H9 (cell line): ENCODE measurements around the gene PRMT7. TPM values are rescaled to one million over a fixed set of nuclear protein-coding genes. Genes with fewer than 3 reads are reported as not detected.

Experiments
- DNase-seq: peaks from one replicate; pipeline ENCODE4 v3.0.0-alpha.2; 2017
- H2AFZ ChIP-seq: one replicate; pipeline ENCODE4 v1.6.1; 2013; ENCODE audit warnings: mild to moderate bottlenecking, low read length, control low read depth, moderate library complexity
- H2AK5ac ChIP-seq: 2 replicates; pipeline ENCODE4 v1.6.1; 2013; ENCODE audit warnings: low read length, control low read depth, mixed read lengths; ENCODE audit not compliant: insufficient read length
- H2BK120ac ChIP-seq: one replicate; pipeline ENCODE4 v1.6.1; 2013; ENCODE audit warnings: low read depth, mild to moderate bottlenecking, low read length, control low read depth, inconsistent platforms; ENCODE audit not compliant: poor library complexity, severe bottlenecking
- H2BK12ac ChIP-seq: 2 replicates; pipeline ENCODE4 v1.6.1; 2013; ENCODE audit warnings: low read length, control low read depth, mixed read lengths, low read depth; ENCODE audit not compliant: insufficient read length
- H2BK15ac ChIP-seq: 2 replicates; pipeline ENCODE4 v1.6.1; 2013; ENCODE audit warnings: low read depth, low read length, control low read depth
- H2BK20ac ChIP-seq: one replicate; pipeline ENCODE4 v1.6.1; 2013; ENCODE audit warnings: low read depth, mild to moderate bottlenecking, low read length, control low read depth, inconsistent platforms; ENCODE audit not compliant: poor library complexity, severe bottlenecking
- H2BK5ac ChIP-seq: 2 replicates; pipeline ENCODE4 v1.6.1; 2013; ENCODE audit warnings: low read length, control low read depth, mixed read lengths; ENCODE audit not compliant: insufficient read length
- H3K14ac ChIP-seq: 2 replicates; pipeline ENCODE4 v1.6.1; 2013; ENCODE audit warnings: low read length, control low read depth; ENCODE audit not compliant: insufficient read depth
- H3K18ac ChIP-seq: 2 replicates; pipeline ENCODE4 v1.6.1; 2013; ENCODE audit warnings: low read depth, mild to moderate bottlenecking, mixed read lengths, low read length, control low read depth; ENCODE audit not compliant: insufficient read length
- H3K23ac ChIP-seq: 2 replicates; pipeline ENCODE4 v1.6.1; 2013; ENCODE audit warnings: low read length, control low read depth, mixed read lengths, low read depth; ENCODE audit not compliant: insufficient read length
- H3K23me2 ChIP-seq: 2 replicates; pipeline ENCODE4 v1.6.1; 2013; ENCODE audit warnings: low read depth, mild to moderate bottlenecking, mixed read lengths, low read length, control low read depth; ENCODE audit not compliant: insufficient read length, poor library complexity, severe bottlenecking
- H3K27ac ChIP-seq: 2 replicates; pipeline ENCODE4 v1.5.1; 2013; ENCODE audit warnings: low read length, control low read depth, mixed read lengths, low read depth; ENCODE audit not compliant: insufficient read length
- H3K27me3 ChIP-seq: 2 replicates; pipeline ENCODE4 v1.6.1; 2013; ENCODE audit warnings: low read length, control low read depth, inconsistent platforms; ENCODE audit not compliant: insufficient read depth
- H3K4ac ChIP-seq: 2 replicates; pipeline ENCODE4 v1.6.1; 2013; ENCODE audit warnings: low read depth, mild to moderate bottlenecking, control low read depth, inconsistent platforms, low read length, moderate library complexity
- H3K4me1 ChIP-seq: 2 replicates; pipeline ENCODE4 v1.6.1; 2013; ENCODE audit warnings: low read length, control low read depth, inconsistent platforms; ENCODE audit not compliant: insufficient read depth
- H3K4me2 ChIP-seq: 2 replicates; pipeline ENCODE4 v1.6.1; 2013; ENCODE audit warnings: low read length, control low read depth, mixed read lengths; ENCODE audit not compliant: insufficient read length, insufficient read depth
- H3K56ac ChIP-seq: 2 replicates; pipeline ENCODE4 v1.6.1; 2013; ENCODE audit warnings: low read depth, mild to moderate bottlenecking, mixed read lengths, low read length, control low read depth; ENCODE audit not compliant: insufficient read length
- H3K79me1 ChIP-seq: 2 replicates; pipeline ENCODE4 v1.6.1; 2013; ENCODE audit warnings: low read depth, mild to moderate bottlenecking, moderate library complexity, low read length, control low read depth, inconsistent platforms; ENCODE audit not compliant: insufficient read depth, poor library complexity, severe bottlenecking
- H3K79me2 ChIP-seq: 2 replicates; pipeline ENCODE4 v1.6.1; 2013; ENCODE audit warnings: low read length, control low read depth, inconsistent platforms; ENCODE audit not compliant: insufficient read depth
- H3K9ac ChIP-seq: 2 replicates; pipeline ENCODE4 v1.6.1; 2013; ENCODE audit warnings: low read length, control low read depth, mixed read lengths; ENCODE audit not compliant: insufficient read length; ENCODE audit errors: extremely low read depth
- H3K9me3 ChIP-seq: one replicate; pipeline ENCODE4 v1.6.1; 2013; ENCODE audit warnings: low read depth, low read length, inconsistent platforms; ENCODE audit not compliant: control insufficient read depth
- H3T11ph ChIP-seq: one replicate; pipeline ENCODE4 v1.6.1; 2013; ENCODE audit warnings: mild to moderate bottlenecking, low read length, control low read depth, inconsistent platforms
- H4K20me1 ChIP-seq: one replicate; pipeline ENCODE4 v1.6.1; 2013; ENCODE audit not compliant: control insufficient read depth, insufficient read length, insufficient read depth
- H4K5ac ChIP-seq: 2 replicates; pipeline ENCODE4 v1.6.1; 2013; ENCODE audit warnings: low read depth, mild to moderate bottlenecking, mixed read lengths, low read length, control low read depth; ENCODE audit not compliant: insufficient read length
- H4K8ac ChIP-seq: replicated peaks from 2 replicates; pipeline ENCODE4 v1.6.1; 2013; ENCODE audit warnings: low read length, control low read depth, mixed read lengths, low read depth; ENCODE audit not compliant: insufficient read length
- H4K91ac ChIP-seq: 2 replicates; pipeline ENCODE4 v1.6.1; 2013; ENCODE audit warnings: low read depth, mild to moderate bottlenecking, moderate library complexity, mixed read lengths, low read length, control low read depth; ENCODE audit not compliant: insufficient read length
- H3K27ac Mint-ChIP-seq, 3 experiments: 2 replicates in 2 of 3; 3 replicates in 1 of 3; pipeline ENCODE4 v1.8.0; 2020 to 2021; ENCODE audit warnings: mixed read lengths in 3 of 3, mild to moderate bottlenecking in 1 of 3, moderate library complexity in 1 of 3
- H3K27me3 Mint-ChIP-seq: 2 replicates; pipeline ENCODE4 v1.8.0; 2021; ENCODE audit warnings: low read depth, mild to moderate bottlenecking, moderate library complexity, mixed read lengths
- H3K36me3 Mint-ChIP-seq, 3 experiments: 2 replicates in 2 of 3; 3 replicates in 1 of 3; pipeline ENCODE4 v1.8.0; 2020 to 2021; ENCODE audit warnings: low read depth in 3 of 3, mixed read lengths in 3 of 3; ENCODE audit not compliant: insufficient read depth in 1 of 3
- H3K4me1 Mint-ChIP-seq, 2 experiments: 2 replicates each; pipeline ENCODE4 v1.8.0; 2020; ENCODE audit warnings: mixed read lengths in 2 of 2
- H3K4me3 Mint-ChIP-seq, 2 experiments: 2 replicates in 1 of 2; 3 replicates in 1 of 2; pipeline ENCODE4 v1.8.0; 2020 to 2021; ENCODE audit warnings: mild to moderate bottlenecking in 2 of 2, mixed read lengths in 2 of 2, moderate library complexity in 1 of 2
- H3K9me3 Mint-ChIP-seq, 2 experiments: 2 replicates in 1 of 2; 3 replicates in 1 of 2; pipeline ENCODE4 v1.8.0; 2020; ENCODE audit warnings: mild to moderate bottlenecking in 2 of 2, mixed read lengths in 2 of 2, moderate library complexity in 1 of 2
- WGBS: extraction: QIAGEN DNeasy Blood & Tissue Kit; methylation state at CpG from one replicate; pipeline ENCODE4 v1.1.7; 2013; ENCODE audit warnings: missing lambda C conversion rate, low lambda C conversion rate, mixed read lengths; ENCODE audit not compliant: insufficient read length; ENCODE audit errors: extremely low coverage; 5-methylcytosine and 5-hydroxymethylcytosine counted together
- total RNA-seq: library from RNA; stranded (reverse); gene quantifications from 2 replicates; pipeline ENCODE4 v1.2.1, GENCODE V29; 2021
- TF ChIP-seq, protein P1 (sequence below): fragments of 200-600 bp; sonication (generic); conservative IDR thresholded peaks from 3 replicates; pipeline ENCODE4 v1.8.0; 2021; ENCODE audit warnings: antibody characterized with exemption, mild to moderate bottlenecking

PRMT7 gene
- total RNA-seq, 1 experiment from 2014 or later = 56.6 TPM

DNA sequence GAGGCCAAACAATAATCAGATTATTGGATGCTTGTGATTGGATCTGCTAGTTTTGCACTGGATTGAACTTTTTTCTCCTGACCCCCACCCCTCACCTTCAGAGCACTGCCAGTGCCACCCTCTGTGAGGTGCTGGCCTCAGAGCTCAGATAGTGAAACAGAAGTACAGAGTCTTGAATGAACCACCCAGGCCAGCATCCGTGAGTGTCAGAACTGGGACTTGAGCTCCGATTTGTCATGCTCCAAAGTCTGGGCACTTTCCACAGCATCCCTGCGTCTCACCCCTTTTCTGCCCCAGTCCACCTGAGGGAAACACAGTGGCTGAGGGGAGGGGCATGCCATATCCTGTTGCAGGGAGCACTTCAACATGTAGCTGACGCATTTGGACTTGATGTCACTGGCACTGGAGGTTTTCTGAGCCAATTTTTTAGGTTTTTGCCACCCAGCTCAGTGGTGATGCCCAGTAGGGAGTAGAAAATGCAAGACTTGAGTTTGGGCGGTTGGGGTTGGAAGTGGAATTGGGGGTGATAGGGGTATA, 90.2 kb downstream of the PRMT7 start:
- Mint-ChIP-seq H3K27ac (no peak overlapping the region), H3K4me3 (no peak overlapping the region), H3K27me3 (peaks cover 4% of the 10 kb centered on the region), H3K4me1 (peaks cover 54 to 59% of the 10 kb centered on the region in 2 experiments), H3K9me3 (no peaks in the 10 kb centered on the region), H3K36me3 (no peaks in the 10 kb centered on the region)
- no peak overlapping the region for H3K23ac ChIP-seq
- no peaks in the 10 kb centered on the region for H4K20me1 ChIP-seq
- no peaks in the 10 kb centered on the region for H3K27me3 ChIP-seq
- no peak overlapping the region for H2AK5ac ChIP-seq
- no peak for DNase-seq
- no peak overlapping the region for H3K4me2 ChIP-seq
- H3K23me2 ChIP-seq = no peaks in the 10 kb centered on the region
- no peak overlapping the region for H3K56ac ChIP-seq
- no peak overlapping the region for H3T11ph ChIP-seq
- H3K79me1 ChIP-seq = no peaks in the 10 kb centered on the region
- no peak overlapping the region for H2BK20ac ChIP-seq
- no peak overlapping the region for H4K8ac ChIP-seq
- no peaks in the 10 kb centered on the region for H3K9me3 ChIP-seq
- H3K4me1 ChIP-seq = 0 out of 2 replicates have a peak, but pooled peaks cover 4% of the 10 kb centered on the region
- H2BK120ac ChIP-seq = no peak overlapping the region
- no peak overlapping the region for H3K9ac ChIP-seq
- TF ChIP-seq, protein P1, sequence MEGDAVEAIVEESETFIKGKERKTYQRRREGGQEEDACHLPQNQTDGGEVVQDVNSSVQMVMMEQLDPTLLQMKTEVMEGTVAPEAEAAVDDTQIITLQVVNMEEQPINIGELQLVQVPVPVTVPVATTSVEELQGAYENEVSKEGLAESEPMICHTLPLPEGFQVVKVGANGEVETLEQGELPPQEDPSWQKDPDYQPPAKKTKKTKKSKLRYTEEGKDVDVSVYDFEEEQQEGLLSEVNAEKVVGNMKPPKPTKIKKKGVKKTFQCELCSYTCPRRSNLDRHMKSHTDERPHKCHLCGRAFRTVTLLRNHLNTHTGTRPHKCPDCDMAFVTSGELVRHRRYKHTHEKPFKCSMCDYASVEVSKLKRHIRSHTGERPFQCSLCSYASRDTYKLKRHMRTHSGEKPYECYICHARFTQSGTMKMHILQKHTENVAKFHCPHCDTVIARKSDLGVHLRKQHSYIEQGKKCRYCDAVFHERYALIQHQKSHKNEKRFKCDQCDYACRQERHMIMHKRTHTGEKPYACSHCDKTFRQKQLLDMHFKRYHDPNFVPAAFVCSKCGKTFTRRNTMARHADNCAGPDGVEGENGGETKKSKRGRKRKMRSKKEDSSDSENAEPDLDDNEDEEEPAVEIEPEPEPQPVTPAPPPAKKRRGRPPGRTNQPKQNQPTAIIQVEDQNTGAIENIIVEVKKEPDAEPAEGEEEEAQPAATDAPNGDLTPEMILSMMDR = no peak
- no peak overlapping the region for H2AFZ ChIP-seq
- H2BK5ac ChIP-seq = no peak overlapping the region
- H3K27ac ChIP-seq = no peak overlapping the region
- no peak overlapping the region for H2BK12ac ChIP-seq
- H2BK15ac ChIP-seq = no peak overlapping the region
- H3K18ac ChIP-seq = no peak overlapping the region
- no peak overlapping the region; the same call in 1 of the 2 replicates for H3K14ac ChIP-seq
- H3K79me2 ChIP-seq = no peaks in the 10 kb centered on the region
- H4K91ac ChIP-seq = no peak overlapping the region
- no peak overlapping the region for H3K4ac ChIP-seq
- WGBS = 100% methylated on average over 1 of the region's 5 CpGs
- H4K5ac ChIP-seq = no peak overlapping the region
